NCI-H446 (cell line): ENCODE measurements around the gene LBX1.
A peak's percentile ranks its signal among the peaks of the same experiment; 100 is the strongest.

ENCODE experiments used
- DNase-seq, 2 experiments: peaks; one replicate each; lab custom pipeline; 2025; lab: John Stamatoyannopoulos, UW

The LBX1 gene

GRCh38 chr10:101244321-101245050 is 15.2 kb upstream of the LBX1 start:
- DNase-seq: peak; percentile 42 to 74

GRCh38 chr10:101241840-101242707 is 12.8 kb upstream of the LBX1 start:
- DNase-seq: peak; percentile 72 to 93

- no peak for DNase-seq
Observed at GRCh38 chr10:101238732-101239105, 9.5 kb upstream of the LBX1 start.

- no peak for DNase-seq
Observed at GRCh38 chr10:101237982-101238731, 8.9 kb upstream of the LBX1 start.

- no peak for DNase-seq
Observed at GRCh38 chr10:101237081-101237981, 8.1 kb upstream of the LBX1 start.

- DNase-seq: no peak
Observed at GRCh38 chr10:101236376-101237080, 7.3 kb upstream of the LBX1 start.

GRCh38 chr10:101235766-101236165 is 6.5 kb upstream of the LBX1 start:
- DNase-seq: no peak

GRCh38 chr10:101234333-101234732 is 5.1 kb upstream of the LBX1 start:
- DNase-seq: no peak

- DNase-seq: no peak
Observed at GRCh38 chr10:101233863-101234262, 4.6 kb upstream of the LBX1 start.

- no peak for DNase-seq
Observed at GRCh38 chr10:101233443-101233842, 4.2 kb upstream of the LBX1 start.

- DNase-seq: no peak
Observed at GRCh38 chr10:101231912-101232689, 2.8 kb upstream of the LBX1 start.

GRCh38 chr10:101231092-101231491 is 1.8 kb upstream of the LBX1 start:
- no peak for DNase-seq

- DNase-seq: no peak
Observed at GRCh38 chr10:101230183-101230917, 1.1 kb upstream of the LBX1 start.

GRCh38 chr10:101228966-101229265 is 347 bp downstream of the LBX1 start:
- DNase-seq: no peak

GRCh38 chr10:101228153-101228965 is 904 bp downstream of the LBX1 start:
- no peak for DNase-seq

GRCh38 chr10:101227429-101228152 is 1.7 kb downstream of the LBX1 start:
- no peak for DNase-seq

- DNase-seq: no peak
Observed at GRCh38 chr10:101226491-101227428, 2.5 kb downstream of the LBX1 start.
